H7 (cell line): Measurements from ENCODE around the gene C11orf24. TPM values are rescaled to one million over a fixed set of nuclear protein-coding genes. Genes with fewer than 3 reads are reported as not detected.
"Not testable (repeated sequence)": the region's sequence is repeated elsewhere in the genome, so short reads cannot be mapped to it uniquely, and the experiment has no call there.

Experiments
- DNase-seq: peaks from one replicate; pipeline ENCODE4 v3.0.0; 2012
- H3K27me3 ChIP-seq: 2 replicates; pipeline ENCODE4 v1.6.0; 2011; ENCODE audit warnings: mild to moderate bottlenecking, low read length; ENCODE audit not compliant: control insufficient read depth, insufficient read depth
- H3K36me3 ChIP-seq: replicated peaks from 2 replicates; pipeline ENCODE4 v1.5.1; 2011; ENCODE audit warnings: low read length; ENCODE audit not compliant: control insufficient read depth, insufficient read depth
- H3K4me3 ChIP-seq: 2 replicates; pipeline ENCODE4 v1.5.1; 2011; ENCODE audit warnings: low read depth, mild to moderate bottlenecking, control low read depth, low read length, moderate library complexity; ENCODE audit not compliant: insufficient read depth
- total RNA-seq: library from RNA; depleted of rRNA; stranded (reverse); fragments of >200 nt; shearing (Covaris generic); gene quantifications from 2 replicates; pipeline ENCODE4 v1.2.3, GENCODE V29; 2014

Gene C11orf24
- total RNA-seq, 1 experiment from 2014 or later: 47.0 TPM

DNA sequence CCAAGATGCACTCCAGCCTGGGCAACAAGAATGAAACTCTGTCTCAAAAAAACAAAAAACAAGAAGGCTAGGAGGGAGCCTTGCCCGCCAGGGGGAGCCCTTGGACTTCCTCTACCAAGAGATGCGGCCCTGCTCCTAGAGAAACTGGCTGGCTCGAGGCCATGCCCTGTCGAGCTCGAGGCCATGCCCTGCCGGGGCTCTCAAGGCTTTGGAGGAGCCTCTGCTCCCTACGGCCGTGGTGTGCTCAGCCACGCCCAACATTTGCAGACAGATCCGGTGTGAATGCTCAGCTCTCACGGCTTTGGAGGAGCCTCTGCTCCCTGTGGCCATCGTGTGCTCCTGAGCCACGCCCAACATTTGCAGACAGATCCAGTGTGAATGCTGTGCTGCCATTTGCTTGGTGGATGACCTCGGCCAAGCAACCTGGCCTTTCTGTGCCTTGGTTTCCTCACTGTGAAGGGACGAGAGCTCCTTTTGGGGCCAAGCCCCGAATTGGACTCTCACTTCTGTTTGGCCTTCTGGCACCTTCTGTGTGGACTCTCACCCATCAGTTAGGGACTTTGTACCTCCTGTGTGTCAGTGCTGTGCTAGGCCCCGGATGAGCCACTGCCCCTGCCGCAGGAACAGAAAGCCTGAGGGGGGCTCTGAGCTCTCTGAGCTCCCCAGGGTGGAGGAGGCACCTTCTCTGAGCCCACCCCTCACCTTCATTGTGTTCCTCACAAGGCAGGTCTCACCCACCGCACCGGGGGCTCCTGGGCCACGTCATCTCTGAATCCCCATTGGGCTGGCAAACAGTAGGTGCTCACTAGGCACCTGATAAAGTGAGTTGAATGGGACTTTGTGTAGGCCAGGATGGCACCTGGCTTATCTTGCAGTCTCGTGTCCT, 14.1 kb downstream of the C11orf24 start:
- no peak overlapping the region for H3K4me3 ChIP-seq
- no peaks in the 10 kb centered on the region for H3K27me3 ChIP-seq
- peaks cover 9% of the 10 kb centered on the region for H3K36me3 ChIP-seq
- DNase-seq: peak; percentile 95

- DNase-seq: peak; percentile 55
- H3K27me3 ChIP-seq: no peaks in the 10 kb centered on the region
- no peak overlapping the region for H3K4me3 ChIP-seq
- 0 out of 2 replicates have a peak, but pooled peaks cover under 1% of the 10 kb centered on the region for H3K36me3 ChIP-seq
These were observed 15.4 kb downstream of the C11orf24 start for GRCh38 chr11:68256331-68256741.

GRCh38 chr11:68255526-68255925, 16.2 kb downstream of the C11orf24 start:
- H3K36me3 ChIP-seq: no peaks in the 10 kb centered on the region
- no peak overlapping the region for H3K4me3 ChIP-seq
- H3K27me3 ChIP-seq: no peaks in the 10 kb centered on the region
- no peak for DNase-seq

- no peak overlapping the region for H3K4me3 ChIP-seq
- H3K27me3 ChIP-seq: no peaks in the 10 kb centered on the region
- DNase-seq: no peak
- no peaks in the 10 kb centered on the region for H3K36me3 ChIP-seq
These were observed 17.4 kb downstream of the C11orf24 start for GRCh38 chr11:68254421-68254820.

- Histone ChIP-seq H3K27me3 (no peaks in the 10 kb centered on the region), H3K36me3 (no peaks in the 10 kb centered on the region), H3K4me3 (no peak overlapping the region)
- DNase-seq: no peak
These were observed 20.0 kb downstream of the C11orf24 start for GRCh38 chr11:68251765-68252164.

DNA sequence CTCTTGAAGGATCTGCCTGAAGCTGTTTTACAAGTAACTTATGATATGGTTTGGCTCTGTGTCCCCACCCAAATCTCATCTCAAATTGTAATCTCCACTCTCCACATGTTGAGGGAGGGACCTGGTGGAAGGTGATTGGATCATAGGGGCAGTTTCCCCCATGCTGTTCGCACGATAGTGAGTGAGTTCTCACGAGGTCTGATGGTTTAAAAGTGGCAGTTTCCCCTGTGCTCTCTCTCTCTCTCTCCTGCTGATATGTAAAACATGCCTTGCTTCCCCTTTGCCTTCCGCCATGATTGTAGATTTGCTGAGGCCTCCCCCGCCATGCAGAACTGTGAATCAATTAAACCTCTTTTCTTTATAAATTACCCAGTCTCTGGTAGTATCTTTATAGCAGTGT, 26.9 kb downstream of the C11orf24 start:
- H3K4me3 ChIP-seq, H3K27me3 ChIP-seq, DNase-seq, H3K36me3 ChIP-seq: not testable (repeated sequence)

DNA sequence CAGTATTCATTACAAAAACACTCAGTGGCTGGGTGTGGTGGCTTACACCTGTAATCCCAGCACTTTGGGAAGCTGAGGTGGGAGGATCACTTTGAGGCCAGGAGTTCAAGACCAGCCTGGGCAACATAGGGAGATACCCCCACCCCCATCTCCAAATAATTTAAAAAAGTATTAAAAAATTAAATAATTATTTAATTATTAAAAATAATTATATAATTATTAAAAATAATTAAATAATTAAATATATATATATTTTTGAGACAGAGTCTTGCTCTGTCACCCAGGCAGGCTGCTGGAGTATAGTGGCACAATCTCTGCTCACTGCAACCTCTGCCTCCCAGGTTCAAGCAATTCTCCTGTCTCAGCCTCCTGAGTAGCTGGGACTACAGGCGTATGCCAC, 27.9 kb downstream of the C11orf24 start:
- DNase-seq, H3K36me3 ChIP-seq, H3K27me3 ChIP-seq, H3K4me3 ChIP-seq: not testable (repeated sequence)

GRCh38 chr11:68242616-68243015, 29.2 kb downstream of the C11orf24 start:
- no peaks in the 10 kb centered on the region for H3K27me3 ChIP-seq
- H3K36me3 ChIP-seq: no peaks in the 10 kb centered on the region
- no peak overlapping the region for H3K4me3 ChIP-seq
- no peak for DNase-seq

GRCh38 chr11:68231621-68232020, 40.2 kb downstream of the C11orf24 start:
- DNase-seq: no peak
- Histone ChIP-seq H3K4me3 (no peak overlapping the region), H3K27me3 (no peaks in the 10 kb centered on the region), H3K36me3 (no peaks in the 10 kb centered on the region)

GRCh38 chr11:68229601-68230000, 42.2 kb downstream of the C11orf24 start:
- Histone ChIP-seq H3K4me3 (no peak overlapping the region), H3K36me3 (no peaks in the 10 kb centered on the region), H3K27me3 (no peaks in the 10 kb centered on the region)
- DNase-seq: no peak

DNA sequence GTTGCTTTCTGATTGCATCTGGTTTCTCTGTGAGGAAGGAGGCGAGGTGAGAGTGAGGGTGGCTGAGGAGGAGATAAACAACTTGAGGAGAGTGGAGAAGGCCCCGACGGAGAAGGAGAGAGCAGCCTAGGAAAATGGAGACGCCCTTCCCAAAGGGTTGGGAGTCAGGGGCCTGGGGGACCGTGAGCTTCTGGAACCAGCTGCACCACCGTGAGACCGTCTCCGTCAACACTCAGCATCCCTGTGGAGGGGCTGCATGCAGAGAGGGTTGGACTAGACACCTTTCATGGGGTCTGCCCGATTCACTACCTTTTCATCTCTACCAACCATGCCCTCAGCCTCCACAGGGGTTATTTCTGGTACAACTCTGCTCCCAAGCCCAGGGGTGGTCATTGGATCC, 45.4 kb downstream of the C11orf24 start:
- H3K27me3 ChIP-seq: no peaks in the 10 kb centered on the region
- no peaks in the 10 kb centered on the region for H3K36me3 ChIP-seq
- DNase-seq: peak; percentile 8

DNA sequence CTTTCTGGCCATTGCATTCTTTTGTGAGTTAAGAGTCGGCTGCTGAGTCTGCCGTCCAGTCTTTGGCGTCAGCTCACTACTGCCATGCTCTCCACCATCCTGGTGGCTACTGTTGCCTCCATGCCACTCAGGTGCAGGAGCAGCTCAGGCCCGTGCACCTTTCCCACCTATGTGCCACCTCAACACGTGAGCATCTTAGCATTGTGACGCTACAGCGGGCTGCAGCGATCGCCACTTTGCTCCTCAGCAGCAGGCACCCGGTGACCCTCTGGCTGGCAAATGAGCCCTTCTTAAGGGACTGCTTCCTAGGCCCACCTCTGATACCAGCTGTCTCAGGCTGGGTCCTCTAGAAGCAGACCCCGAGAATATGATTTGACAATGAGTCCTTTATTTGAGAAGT, 47.2 kb downstream of the C11orf24 start:
- DNase-seq: peak; percentile 13
- no peaks in the 10 kb centered on the region for H3K36me3 ChIP-seq
- H3K27me3 ChIP-seq: no peaks in the 10 kb centered on the region
- no peak overlapping the region for H3K4me3 ChIP-seq

More for the DNA sequence above, 45.4 kb downstream of the C11orf24 start:
- no peak overlapping the region for H3K4me3 ChIP-seq

GRCh38 chr11:68223275-68223674, 48.5 kb downstream of the C11orf24 start:
- Histone ChIP-seq H3K36me3 (no peaks in the 10 kb centered on the region), H3K4me3 (no peak overlapping the region), H3K27me3 (no peaks in the 10 kb centered on the region)
- DNase-seq: no peak

DNA sequence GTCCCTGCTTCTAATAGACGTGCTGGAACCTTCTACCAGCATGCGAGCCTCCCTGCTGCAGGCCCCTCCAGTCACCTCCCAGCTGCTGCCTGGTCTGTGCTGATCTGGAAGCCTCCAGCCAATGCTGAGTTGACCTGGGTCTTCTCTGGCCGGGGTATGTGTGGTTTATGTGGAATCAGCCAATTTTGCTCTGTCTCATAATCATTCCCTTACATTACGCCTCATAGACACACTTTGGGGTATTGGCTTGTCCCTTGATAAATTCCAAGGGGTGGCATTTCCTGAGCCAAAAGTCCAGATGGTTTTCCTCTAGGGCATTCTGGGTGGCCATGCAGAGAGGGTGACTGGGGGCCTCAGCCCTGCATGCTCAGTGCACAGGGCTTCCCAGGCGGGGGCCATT, 50.4 kb downstream of the C11orf24 start:
- Histone ChIP-seq H3K4me3 (no peak overlapping the region), H3K27me3 (no peaks in the 10 kb centered on the region), H3K36me3 (no peaks in the 10 kb centered on the region)
- DNase-seq: peak; percentile 15

DNA sequence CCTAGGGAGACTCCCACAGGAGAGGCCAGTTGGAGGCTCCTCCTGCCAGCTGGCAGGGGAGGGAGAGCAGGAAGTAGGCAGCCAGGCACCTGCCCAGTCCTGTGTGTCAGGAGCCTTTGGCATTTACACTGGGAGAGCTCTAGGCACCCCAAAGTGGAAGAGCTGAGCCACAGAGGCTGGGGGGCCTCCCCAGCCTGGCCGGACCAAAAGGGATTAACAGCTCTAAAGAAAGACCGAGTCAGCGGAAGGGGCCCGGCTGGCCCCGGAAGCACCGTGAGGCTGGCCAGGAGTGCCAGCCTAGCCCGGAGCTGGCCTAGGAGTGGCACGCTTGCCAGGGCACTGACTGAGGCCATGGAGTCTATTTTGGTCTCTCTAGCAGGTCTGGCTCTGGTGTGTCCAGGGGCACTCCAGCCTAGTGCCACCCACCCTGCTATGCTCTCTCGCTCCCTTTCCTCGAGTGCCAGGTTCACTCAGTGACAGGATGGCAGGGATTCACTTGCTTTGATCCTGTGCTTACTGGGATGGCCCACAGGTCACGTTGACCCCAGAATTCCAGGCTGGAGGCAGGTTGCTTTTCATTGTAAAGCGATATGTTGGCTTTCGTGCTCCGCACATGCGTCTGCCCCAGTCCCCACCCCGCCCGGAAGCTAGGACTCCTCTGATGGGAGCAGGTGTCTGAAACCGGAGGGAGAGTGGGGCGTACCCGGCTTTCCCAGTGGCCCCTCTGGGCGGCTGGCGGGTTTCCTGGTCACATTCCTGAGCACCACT, 55.4 kb downstream of the C11orf24 start:
- peak; percentile 41 for DNase-seq
- Histone ChIP-seq H3K27me3 (peaks cover 11% of the 10 kb centered on the region), H3K36me3 (no peaks in the 10 kb centered on the region), H3K4me3 (no peak overlapping the region)
